Measurements from ENCODE around the gene UPK3A. TPM values are rescaled to one million over a fixed set of nuclear protein-coding genes. Genes with fewer than 3 reads are reported as not detected.

The UPK3A gene
- total and polyA plus RNA-seq, 2 of the 13 experiments (the other 11 are each of a cell fraction or from before 2014, with no cell fraction given), result 10.5 to 13.8 TPM

- peak; percentile 62 for TF ChIP-seq ZNF710 (CRISPR knock-in tag; IDR thresholded peaks at IDR 0.05; ENCODE audit: borderline replicate concordance)
- TF ChIP-seq, protein P1, sequence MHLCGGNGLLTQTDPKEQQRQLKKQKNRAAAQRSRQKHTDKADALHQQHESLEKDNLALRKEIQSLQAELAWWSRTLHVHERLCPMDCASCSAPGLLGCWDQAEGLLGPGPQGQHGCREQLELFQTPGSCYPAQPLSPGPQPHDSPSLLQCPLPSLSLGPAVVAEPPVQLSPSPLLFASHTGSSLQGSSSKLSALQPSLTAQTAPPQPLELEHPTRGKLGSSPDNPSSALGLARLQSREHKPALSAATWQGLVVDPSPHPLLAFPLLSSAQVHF (CRISPR knock-in tag; IDR thresholded peaks at IDR 0.05), result no peak
- peak; percentile 87 for TF ChIP-seq CBFB (CRISPR knock-in tag; IDR thresholded peaks at IDR 0.05)
- TF ChIP-seq ISL2 (CRISPR knock-in tag; IDR thresholded peaks at IDR 0.05), result peak; percentile 57; the same call in 1 of the 2 replicates
- no peak for TF ChIP-seq NR2F6 (IDR thresholded peaks at IDR 0.05)
- TF ChIP-seq NR2F6 (CRISPR knock-in tag; IDR thresholded peaks at IDR 0.05), result no peak
- TF ChIP-seq ZIK1 (CRISPR knock-in tag; IDR thresholded peaks at IDR 0.05; ENCODE audit: borderline replicate concordance, low read depth), result no peak
- TF ChIP-seq ELF1 (CRISPR knock-in tag; IDR thresholded peaks at IDR 0.05), result peak; percentile 71
- TF ChIP-seq, protein P2, sequence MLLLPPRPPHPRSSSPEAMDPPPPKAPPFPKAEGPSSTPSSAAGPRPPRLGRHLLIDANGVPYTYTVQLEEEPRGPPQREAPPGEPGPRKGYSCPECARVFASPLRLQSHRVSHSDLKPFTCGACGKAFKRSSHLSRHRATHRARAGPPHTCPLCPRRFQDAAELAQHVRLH (CRISPR knock-in tag; IDR thresholded peaks at IDR 0.05; ENCODE audit: borderline replicate concordance, low read depth), result peak; percentile 53; the same call in 1 of the 2 replicates
- 0 out of 2 replicates have a peak, but pooled peaks have one; percentile 6 for TF ChIP-seq ZNF12 (CRISPR knock-in tag; IDR thresholded peaks at IDR 0.05)
- TF ChIP-seq HNF4G (IDR thresholded peaks at IDR 0.05; ENCODE audit: borderline replicate concordance, low read depth, low read length), result no peak
- 0 out of 2 replicates have a peak, but pooled peaks have one; percentile 11 for TF ChIP-seq HNF4G (CRISPR knock-in tag; IDR thresholded peaks at IDR 0.05; ENCODE audit: borderline replicate concordance, low read depth)
- peak; percentile 76; the same call in 1 of the 2 replicates for TF ChIP-seq ZNF333 (CRISPR knock-in tag; IDR thresholded peaks at IDR 0.05; ENCODE audit: borderline replicate concordance)
- TF ChIP-seq, protein P3, sequence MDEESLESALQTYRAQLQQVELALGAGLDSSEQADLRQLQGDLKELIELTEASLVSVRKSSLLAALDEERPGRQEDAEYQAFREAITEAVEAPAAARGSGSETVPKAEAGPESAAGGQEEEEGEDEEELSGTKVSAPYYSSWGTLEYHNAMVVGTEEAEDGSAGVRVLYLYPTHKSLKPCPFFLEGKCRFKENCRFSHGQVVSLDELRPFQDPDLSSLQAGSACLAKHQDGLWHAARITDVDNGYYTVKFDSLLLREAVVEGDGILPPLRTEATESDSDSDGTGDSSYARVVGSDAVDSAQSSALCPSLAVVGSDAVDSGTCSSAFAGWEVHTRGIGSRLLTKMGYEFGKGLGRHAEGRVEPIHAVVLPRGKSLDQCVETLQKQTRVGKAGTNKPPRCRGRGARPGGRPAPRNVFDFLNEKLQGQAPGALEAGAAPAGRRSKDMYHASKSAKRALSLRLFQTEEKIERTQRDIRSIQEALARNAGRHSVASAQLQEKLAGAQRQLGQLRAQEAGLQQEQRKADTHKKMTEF (CRISPR knock-in tag; IDR thresholded peaks at IDR 0.05), result peak; percentile 73
- TF ChIP-seq DMAP1 (CRISPR knock-in tag; IDR thresholded peaks at IDR 0.05), result peak; percentile 32
- no peak for TF ChIP-seq MTF1 (CRISPR knock-in tag; IDR thresholded peaks at IDR 0.05)
- 0 out of 2 replicates have a peak, but pooled peaks have one; percentile 23 for TF ChIP-seq ZNF264 (CRISPR knock-in tag; IDR thresholded peaks at IDR 0.05)
- TF ChIP-seq, protein P4, sequence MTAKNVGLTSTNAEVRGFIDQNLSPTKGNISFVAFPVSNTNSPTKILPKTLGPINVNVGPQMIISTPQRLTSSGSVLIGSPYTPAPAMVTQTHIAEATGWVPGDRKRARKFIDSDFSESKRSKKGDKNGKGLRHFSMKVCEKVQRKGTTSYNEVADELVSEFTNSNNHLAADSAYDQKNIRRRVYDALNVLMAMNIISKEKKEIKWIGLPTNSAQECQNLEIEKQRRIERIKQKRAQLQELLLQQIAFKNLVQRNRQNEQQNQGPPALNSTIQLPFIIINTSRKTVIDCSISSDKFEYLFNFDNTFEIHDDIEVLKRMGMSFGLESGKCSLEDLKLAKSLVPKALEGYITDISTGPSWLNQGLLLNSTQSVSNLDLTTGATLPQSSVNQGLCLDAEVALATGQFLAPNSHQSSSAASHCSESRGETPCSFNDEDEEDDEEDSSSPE (CRISPR knock-in tag; IDR thresholded peaks at IDR 0.05), result peak; percentile 57
- TF ChIP-seq TBP (CRISPR knock-in tag; IDR thresholded peaks at IDR 0.05), result no peak
- peak; percentile 17; the same call in 1 of the 2 replicates for TF ChIP-seq AFF4 (CRISPR knock-in tag; IDR thresholded peaks at IDR 0.05)
- 0 out of 2 replicates have a peak, but pooled peaks have one; percentile 16 for TF ChIP-seq PITX1 (CRISPR knock-in tag; IDR thresholded peaks at IDR 0.05)
These were observed 24.9 kb downstream of the UPK3A start, which contains the start of gene FAM118A (continued) for GRCh38 chr22:45309422-45310227.
